Stomach (tissue), 4 donors: ENCODE results near the gene FAIM2.

Experiments
- POLR2A ChIP-seq, 4 donors: fragments of 450-650 bp; IDR thresholded peaks; one replicate each; pipeline ENCODE4 v1.6.1; 2016; ENCODE audit warnings: antibody characterized with exemption in 4 of 4, control low read depth in 2 of 4, mild to moderate bottlenecking in 1 of 4, moderate library complexity in 1 of 4
- POLR2AphosphoS5 ChIP-seq, 3 donors: sonication (generic); formaldehyde crosslinking; IDR thresholded peaks; one replicate each; pipeline ENCODE4 v1.6.1; 2016; ENCODE audit warnings: antibody characterized with exemption in 3 of 3
- TF ChIP-seq, protein P1 (sequence below), 7 experiments: fragments of 450-650 bp in 4 of 7; fragments of 200-600 bp in 3 of 7; sonication (generic) in 3 of 7; IDR thresholded peaks; one replicate each; pipeline ENCODE4 v1.5.1; 2016 to 2019; ENCODE audit warnings: antibody characterized with exemption in 7 of 7, control low read depth in 2 of 7, mild to moderate bottlenecking in 1 of 7

DNA sequence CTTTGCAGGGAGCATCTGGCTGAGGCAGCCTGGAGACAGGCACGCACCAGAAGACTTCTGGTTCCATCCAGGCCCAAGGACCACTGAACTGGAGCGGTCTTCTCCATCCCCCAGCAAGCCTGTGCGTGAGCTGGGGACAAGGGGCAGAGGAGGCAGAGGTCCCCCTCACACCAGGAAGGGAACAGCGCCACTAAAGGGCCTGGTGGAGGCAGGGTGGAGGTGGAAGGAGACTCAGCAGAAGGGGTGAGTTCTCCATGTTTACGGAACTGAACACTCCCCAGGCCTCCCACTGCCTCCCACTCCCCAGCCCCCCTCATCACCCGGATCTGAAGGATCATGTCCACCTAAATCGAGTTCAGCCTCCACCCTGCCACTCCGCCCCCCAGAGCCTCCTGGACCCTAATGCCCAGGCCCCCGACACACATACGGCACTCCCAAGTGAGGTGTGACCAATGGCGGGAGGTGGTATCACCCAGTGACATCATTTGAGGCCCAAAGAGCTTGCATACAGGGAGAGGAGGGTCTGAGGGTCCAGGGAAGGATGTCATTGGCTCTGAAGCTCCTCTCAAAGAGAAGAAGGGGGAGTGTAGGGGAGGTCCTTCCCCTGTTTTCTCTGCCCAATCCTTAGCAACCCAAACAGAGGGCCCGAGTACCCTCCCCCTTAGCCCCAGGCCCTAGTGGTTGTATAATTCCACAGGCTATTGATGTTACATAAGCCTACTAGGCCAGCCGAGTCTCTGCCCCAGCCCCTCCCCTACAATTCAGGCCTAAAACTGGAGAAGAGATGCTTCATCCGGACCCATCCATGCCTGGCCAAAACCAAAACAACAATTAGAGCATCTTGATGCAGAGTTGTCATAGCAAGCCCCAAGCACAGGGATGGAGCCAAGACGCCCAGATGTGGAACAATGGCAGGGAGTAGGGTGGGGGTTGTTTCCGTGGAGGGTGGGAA lies 1.0 kb downstream of the FAIM2 start:
- TF ChIP-seq, protein P1, sequence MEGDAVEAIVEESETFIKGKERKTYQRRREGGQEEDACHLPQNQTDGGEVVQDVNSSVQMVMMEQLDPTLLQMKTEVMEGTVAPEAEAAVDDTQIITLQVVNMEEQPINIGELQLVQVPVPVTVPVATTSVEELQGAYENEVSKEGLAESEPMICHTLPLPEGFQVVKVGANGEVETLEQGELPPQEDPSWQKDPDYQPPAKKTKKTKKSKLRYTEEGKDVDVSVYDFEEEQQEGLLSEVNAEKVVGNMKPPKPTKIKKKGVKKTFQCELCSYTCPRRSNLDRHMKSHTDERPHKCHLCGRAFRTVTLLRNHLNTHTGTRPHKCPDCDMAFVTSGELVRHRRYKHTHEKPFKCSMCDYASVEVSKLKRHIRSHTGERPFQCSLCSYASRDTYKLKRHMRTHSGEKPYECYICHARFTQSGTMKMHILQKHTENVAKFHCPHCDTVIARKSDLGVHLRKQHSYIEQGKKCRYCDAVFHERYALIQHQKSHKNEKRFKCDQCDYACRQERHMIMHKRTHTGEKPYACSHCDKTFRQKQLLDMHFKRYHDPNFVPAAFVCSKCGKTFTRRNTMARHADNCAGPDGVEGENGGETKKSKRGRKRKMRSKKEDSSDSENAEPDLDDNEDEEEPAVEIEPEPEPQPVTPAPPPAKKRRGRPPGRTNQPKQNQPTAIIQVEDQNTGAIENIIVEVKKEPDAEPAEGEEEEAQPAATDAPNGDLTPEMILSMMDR (IDR thresholded peaks at IDR 0.05), result no peak
- TF ChIP-seq POLR2A (IDR thresholded peaks at IDR 0.05), result no peak
- TF ChIP-seq POLR2AphosphoS5 (IDR thresholded peaks at IDR 0.05), result no peak
